ENCODE results near the gene CLIP1.
"Not testable (repeated sequence)": the region's sequence is repeated elsewhere in the genome, so short reads cannot be mapped to it uniquely, and the experiment has no call there.

Gene CLIP1

GRCh38 chr12:122397981-122398380 lies 24.5 kb downstream of the CLIP1 start:
- peaks cover 10% of the 10 kb centered on the region for H3K4me1 ChIP-seq
- H3K36me3 ChIP-seq (replicated peaks); in situ Hi-C loops (cut with MboI; ENCODE audit: low sequenced_read_pairs): not testable (repeated sequence)

GRCh38 chr12:122395319-122395718 lies 27.1 kb downstream of the CLIP1 start:
- DNase-seq (ENCODE audit: low spot score in 2 of 2), result no peak

More at GRCh38 chr12:122397981-122398380, 24.5 kb downstream of the CLIP1 start:
- H3K4me3 ChIP-seq; DNase-seq (ENCODE audit: low spot score in 2 of 2); H3K27me3 ChIP-seq (ENCODE audit: low read depth); H3K9me3 ChIP-seq: not testable (repeated sequence)

GRCh38 chr12:122394626-122395194 lies 27.8 kb downstream of the CLIP1 start:
- no peaks in the 10 kb centered on the region; the same call in 1 of the 2 replicates for H3K4me1 ChIP-seq
- no peaks in the 10 kb centered on the region for H3K27me3 ChIP-seq (ENCODE audit: low read depth)
- in situ Hi-C loops (cut with MboI; ENCODE audit: low sequenced_read_pairs), result no loop called here
- DNase-seq (ENCODE audit: low spot score in 2 of 2), result no peak
- H3K4me3 ChIP-seq, result no peak overlapping the region
- no peaks in the 10 kb centered on the region for H3K9me3 ChIP-seq
- H3K36me3 ChIP-seq (replicated peaks), result no peaks in the 10 kb centered on the region

More at GRCh38 chr12:122395319-122395718, 27.1 kb downstream of the CLIP1 start:
- no peaks in the 10 kb centered on the region for H3K27me3 ChIP-seq (ENCODE audit: low read depth)
- in situ Hi-C loops (cut with MboI; ENCODE audit: low sequenced_read_pairs), result no loop called here
- peaks cover 3% of the 10 kb centered on the region for H3K4me1 ChIP-seq
- no peaks in the 10 kb centered on the region for H3K36me3 ChIP-seq (replicated peaks)
- no peaks in the 10 kb centered on the region for H3K9me3 ChIP-seq
- H3K4me3 ChIP-seq, result no peak overlapping the region

- in situ Hi-C loops (cut with MboI; ENCODE audit: low sequenced_read_pairs), result no loop called here
- Histone ChIP-seq H3K27me3 (ENCODE audit: low read depth) (no peaks in the 10 kb centered on the region), H3K4me3 (no peak overlapping the region), H3K4me1 (no peaks in the 10 kb centered on the region; the same call in 1 of the 2 replicates), H3K36me3 (replicated peaks) (no peaks in the 10 kb centered on the region), H3K9me3 (no peaks in the 10 kb centered on the region)
- DNase-seq (ENCODE audit: low spot score in 2 of 2), result no peak
Measured at GRCh38 chr12:122393817-122394216, 28.7 kb downstream of the CLIP1 start.

GRCh38 chr12:122392411-122392810 lies 30.1 kb downstream of the CLIP1 start:
- DNase-seq (ENCODE audit: low spot score in 2 of 2), result no peak
- in situ Hi-C loops (cut with MboI; ENCODE audit: low sequenced_read_pairs), result no loop called here
- H3K36me3 ChIP-seq (replicated peaks), result no peaks in the 10 kb centered on the region
- H3K27me3 ChIP-seq (ENCODE audit: low read depth), result no peaks in the 10 kb centered on the region
- H3K4me1 ChIP-seq, result peaks cover 10% of the 10 kb centered on the region
- no peak overlapping the region for H3K4me3 ChIP-seq
- no peaks in the 10 kb centered on the region for H3K9me3 ChIP-seq

- no peaks in the 10 kb centered on the region for H3K9me3 ChIP-seq
- H3K4me1 ChIP-seq, result peaks cover 23% of the 10 kb centered on the region
- in situ Hi-C loops (cut with MboI; ENCODE audit: low sequenced_read_pairs), result no loop called here
- H3K27me3 ChIP-seq (ENCODE audit: low read depth), result no peaks in the 10 kb centered on the region
- no peak overlapping the region for H3K4me3 ChIP-seq
- DNase-seq (ENCODE audit: low spot score in 2 of 2), result no peak
- H3K36me3 ChIP-seq (replicated peaks), result no peaks in the 10 kb centered on the region
Measured at GRCh38 chr12:122389677-122390076, 32.8 kb downstream of the CLIP1 start.

GRCh38 chr12:122387887-122388286 lies 34.6 kb downstream of the CLIP1 start:
- no peaks in the 10 kb centered on the region for H3K36me3 ChIP-seq (replicated peaks)
- peaks cover 23% of the 10 kb centered on the region for H3K4me1 ChIP-seq
- DNase-seq (ENCODE audit: low spot score in 2 of 2), result no peak
- in situ Hi-C loops (cut with MboI; ENCODE audit: low sequenced_read_pairs), result no loop called here
- no peaks in the 10 kb centered on the region for H3K27me3 ChIP-seq (ENCODE audit: low read depth)
- no peak overlapping the region for H3K4me3 ChIP-seq
- H3K9me3 ChIP-seq, result no peaks in the 10 kb centered on the region

- DNase-seq (ENCODE audit: low spot score in 2 of 2), result no peak
- H3K4me1 ChIP-seq, result peaks cover 23% of the 10 kb centered on the region
- no peaks in the 10 kb centered on the region for H3K9me3 ChIP-seq
- H3K4me3 ChIP-seq, result no peak overlapping the region
- in situ Hi-C loops (cut with MboI; ENCODE audit: low sequenced_read_pairs), result no loop called here
- peaks cover under 1% of the 10 kb centered on the region for H3K36me3 ChIP-seq (replicated peaks)
- H3K27me3 ChIP-seq (ENCODE audit: low read depth), result no peaks in the 10 kb centered on the region
Measured at GRCh38 chr12:122385171-122386016, 37.1 kb downstream of the CLIP1 start.

- in situ Hi-C loops (cut with MboI; ENCODE audit: low sequenced_read_pairs), result no loop called here
- Histone ChIP-seq H3K4me1 (peaks cover 17% of the 10 kb centered on the region), H3K4me3 (no peak overlapping the region), H3K36me3 (replicated peaks) (peaks cover 10% of the 10 kb centered on the region), H3K9me3 (no peaks in the 10 kb centered on the region), H3K27me3 (ENCODE audit: low read depth) (no peaks in the 10 kb centered on the region)
- DNase-seq (ENCODE audit: low spot score in 2 of 2), result no peak
Measured at GRCh38 chr12:122382919-122383350, 39.5 kb downstream of the CLIP1 start.

GRCh38 chr12:122381021-122381420 lies 41.4 kb downstream of the CLIP1 start:
- H3K4me1 ChIP-seq, result peaks cover under 1% of the 10 kb centered on the region
- H3K9me3 ChIP-seq, result no peaks in the 10 kb centered on the region
- in situ Hi-C loops (cut with MboI; ENCODE audit: low sequenced_read_pairs), result no loop called here
- no peak for DNase-seq (ENCODE audit: low spot score in 2 of 2)
- H3K27me3 ChIP-seq (ENCODE audit: low read depth), result no peaks in the 10 kb centered on the region
- H3K4me3 ChIP-seq, result no peak overlapping the region
- H3K36me3 ChIP-seq (replicated peaks), result peaks cover 27% of the 10 kb centered on the region

GRCh38 chr12:122376751-122377150 lies 45.7 kb downstream of the CLIP1 start:
- H3K9me3 ChIP-seq; DNase-seq (ENCODE audit: low spot score in 2 of 2); H3K27me3 ChIP-seq (ENCODE audit: low read depth); H3K4me3 ChIP-seq; in situ Hi-C loops (cut with MboI; ENCODE audit: low sequenced_read_pairs); H3K4me1 ChIP-seq: not testable (repeated sequence)
- H3K36me3 ChIP-seq (replicated peaks), result peaks cover 33% of the 10 kb centered on the region

GRCh38 chr12:122374707-122375106 lies 47.8 kb downstream of the CLIP1 start:
- Histone ChIP-seq H3K4me1 (no peaks in the 10 kb centered on the region), H3K9me3 (no peaks in the 10 kb centered on the region), H3K4me3 (no peak overlapping the region), H3K27me3 (ENCODE audit: low read depth) (no peaks in the 10 kb centered on the region), H3K36me3 (replicated peaks) (peaks cover 32% of the 10 kb centered on the region)
- in situ Hi-C loops (cut with MboI; ENCODE audit: low sequenced_read_pairs), result no loop called here
- DNase-seq (ENCODE audit: low spot score in 2 of 2), result no peak

- no peak for DNase-seq (ENCODE audit: low spot score in 2 of 2)
- in situ Hi-C loops (cut with MboI; ENCODE audit: low sequenced_read_pairs), result no loop called here
- H3K27me3 ChIP-seq (ENCODE audit: low read depth), result no peaks in the 10 kb centered on the region
- peaks cover 12% of the 10 kb centered on the region for H3K36me3 ChIP-seq (replicated peaks)
- peaks cover 2% of the 10 kb centered on the region; the same call in 1 of the 2 replicates for H3K4me1 ChIP-seq
- no peaks in the 10 kb centered on the region for H3K9me3 ChIP-seq
- H3K4me3 ChIP-seq, result no peak overlapping the region
Measured at GRCh38 chr12:122371475-122372045, 50.9 kb downstream of the CLIP1 start.
